DOHH2 (cell line): ENCODE data around the gene WDR5B.

Experiments
- H3F3A ChIP-seq: fragments of 200-600 bp; sonication (generic), shearing (Covaris generic); 2 replicates; pipeline ENCODE4 v1.6.0; 2016; ENCODE audit warnings: antibody characterized with exemption, mild to moderate bottlenecking; ENCODE audit not compliant: control insufficient read depth, insufficient read depth
- H3K27ac ChIP-seq: fragments of 200-600 bp; sonication (generic); 2 replicates; pipeline ENCODE4 v1.5.1; 2014; ENCODE audit warnings: low read depth, mild to moderate bottlenecking, low read length, moderate library complexity
- H3K27me3 ChIP-seq: fragments of 200-600 bp; sonication (generic); 2 replicates; pipeline ENCODE4 v1.6.1; 2014; ENCODE audit warnings: mild to moderate bottlenecking, low read length, mixed read lengths; ENCODE audit not compliant: control insufficient read depth
- H3K36me3 ChIP-seq: fragments of 200-600 bp; sonication (generic); 2 replicates; pipeline ENCODE4 v1.6.1; 2014; ENCODE audit warnings: mild to moderate bottlenecking, low read length, moderate library complexity, mixed read lengths; ENCODE audit not compliant: control insufficient read depth
- H3K4me1 ChIP-seq: fragments of 200-600 bp; sonication (generic); 2 replicates; pipeline ENCODE4 v1.6.1; 2014; ENCODE audit warnings: mild to moderate bottlenecking, low read length, mixed read lengths; ENCODE audit not compliant: control insufficient read depth
- H3K4me2 ChIP-seq: fragments of 200-600 bp; sonication (generic); 2 replicates; pipeline ENCODE4 v1.6.0; 2014; ENCODE audit warnings: mild to moderate bottlenecking, low read length, moderate library complexity
- H3K4me3 ChIP-seq: fragments of 200-600 bp; sonication (generic); 2 replicates; pipeline ENCODE4 v1.5.1; 2014; ENCODE audit warnings: mild to moderate bottlenecking, low read length, mixed read lengths
- H3K79me2 ChIP-seq: fragments of 200-600 bp; sonication (generic); 2 replicates; pipeline ENCODE4 v1.6.1; 2014; ENCODE audit warnings: mild to moderate bottlenecking, low read length, mixed read lengths; ENCODE audit not compliant: control insufficient read depth
- H3K9me2 ChIP-seq: fragments of 200-600 bp; sonication (generic); replicated peaks from 2 replicates; pipeline ENCODE4 v1.6.1; 2014; ENCODE audit warnings: mild to moderate bottlenecking, low read length, mixed read lengths; ENCODE audit not compliant: control insufficient read depth
- H3K9me3 ChIP-seq: fragments of 200-600 bp; sonication (generic); 2 replicates; pipeline ENCODE4 v1.6.1; 2014; ENCODE audit warnings: antibody characterized with exemption, low read length, mixed read lengths; ENCODE audit not compliant: control insufficient read depth, insufficient read depth
- H4K20me1 ChIP-seq: fragments of 200-600 bp; sonication (generic); 2 replicates; pipeline ENCODE4 v1.6.0; 2014; ENCODE audit warnings: low read depth, mild to moderate bottlenecking, antibody characterized with exemption, low read length, moderate library complexity; ENCODE audit not compliant: control insufficient read depth, insufficient read depth
- CTCF ChIP-seq: fragments of 200-600 bp; sonication (generic); IDR thresholded peaks from one replicate; pipeline ENCODE4 v1.5.1; 2014; ENCODE audit warnings: antibody characterized with exemption, mild to moderate bottlenecking, low read depth, low read length; ENCODE audit not compliant: poor library complexity, severe bottlenecking
- EZH2phosphoT487 ChIP-seq: fragments of 200-600 bp; sonication (generic); IDR thresholded peaks from 2 replicates; pipeline ENCODE4 v1.6.1; 2017; ENCODE audit warnings: borderline replicate concordance, mild to moderate bottlenecking, antibody characterized with exemption, low read length, moderate library complexity, mixed read lengths

WDR5B gene

DNA sequence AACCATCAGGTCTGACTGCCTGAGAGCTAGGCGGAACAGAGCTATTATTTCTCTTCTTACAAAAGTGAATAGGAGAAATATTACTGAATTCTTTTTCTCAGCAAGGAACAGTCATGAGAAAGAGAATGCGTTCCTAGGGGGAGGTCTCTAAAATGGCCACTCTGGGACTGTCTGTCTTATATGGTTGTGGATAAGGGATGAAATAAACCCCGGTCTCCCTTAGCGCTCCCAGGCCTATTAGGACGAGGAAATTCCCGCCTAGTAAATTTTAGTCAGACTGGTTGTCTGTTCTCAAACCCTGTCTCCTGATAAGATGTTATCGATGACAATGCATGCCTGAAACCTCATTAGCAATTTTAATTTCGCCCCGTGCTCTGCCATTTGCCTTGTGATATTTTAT is 20.1 kb upstream of the WDR5B start:
- no peaks in the 10 kb centered on the region for H3K27me3 ChIP-seq
- H3K9me2 ChIP-seq: no peaks in the 10 kb centered on the region
- no peak overlapping the region for H3K4me3 ChIP-seq
- H3F3A ChIP-seq: no peaks in the 10 kb centered on the region
- H3K36me3 ChIP-seq: peaks cover 82% of the 10 kb centered on the region
- H3K79me2 ChIP-seq: no peaks in the 10 kb centered on the region
- no peak overlapping the region for H3K4me2 ChIP-seq
- H3K9me3 ChIP-seq: no peaks in the 10 kb centered on the region
- no peaks in the 10 kb centered on the region for H3K4me1 ChIP-seq
- TF ChIP-seq EZH2phosphoT487 (no peak), CTCF (no peak)
- H4K20me1 ChIP-seq: no peaks in the 10 kb centered on the region
- H3K27ac ChIP-seq: no peak overlapping the region

GRCh38 chr3:122430371-122430770 is 14.5 kb upstream of the WDR5B start:
- H3K4me1 ChIP-seq: no peaks in the 10 kb centered on the region
- H3K27ac ChIP-seq: no peak overlapping the region
- H3K4me3 ChIP-seq: no peak overlapping the region
- TF ChIP-seq CTCF (no peak), EZH2phosphoT487 (no peak)
- no peaks in the 10 kb centered on the region for H3K27me3 ChIP-seq
- H3F3A ChIP-seq: no peaks in the 10 kb centered on the region; the same call in 1 of the 2 replicates
- H3K79me2 ChIP-seq: no peaks in the 10 kb centered on the region
- no peaks in the 10 kb centered on the region for H4K20me1 ChIP-seq
- H3K4me2 ChIP-seq: no peak overlapping the region
- H3K36me3 ChIP-seq: peaks cover 68% of the 10 kb centered on the region
- no peaks in the 10 kb centered on the region for H3K9me3 ChIP-seq
- H3K9me2 ChIP-seq: no peaks in the 10 kb centered on the region

GRCh38 chr3:122427857-122428471 is 12.1 kb upstream of the WDR5B start:
- Histone ChIP-seq H3K27me3 (no peaks in the 10 kb centered on the region), H3K9me2 (no peaks in the 10 kb centered on the region), H3F3A (no peaks in the 10 kb centered on the region; the same call in 1 of the 2 replicates), H3K27ac (no peak overlapping the region), H3K79me2 (no peaks in the 10 kb centered on the region; the same call in 1 of the 2 replicates), H3K4me3 (no peak overlapping the region), H3K9me3 (no peaks in the 10 kb centered on the region), H3K4me2 (no peak overlapping the region), H3K36me3 (peaks cover 70% of the 10 kb centered on the region), H4K20me1 (no peaks in the 10 kb centered on the region), H3K4me1 (no peaks in the 10 kb centered on the region)
- no peak for TF ChIP-seq EZH2phosphoT487

- Histone ChIP-seq H3K79me2 (peaks cover 21% of the 10 kb centered on the region), H3F3A (peaks cover 6% of the 10 kb centered on the region; the same call in 1 of the 2 replicates), H3K9me3 (no peaks in the 10 kb centered on the region), H3K27me3 (no peaks in the 10 kb centered on the region), H3K27ac (no peak overlapping the region), H3K4me2 (no peak overlapping the region), H4K20me1 (no peaks in the 10 kb centered on the region), H3K9me2 (no peaks in the 10 kb centered on the region), H3K4me1 (peaks cover 17% of the 10 kb centered on the region), H3K36me3 (peaks cover 42% of the 10 kb centered on the region), H3K4me3 (no peak overlapping the region)
- no peak for TF ChIP-seq CTCF
- no peak for TF ChIP-seq EZH2phosphoT487
Observed at GRCh38 chr3:122421836-122422235, 6.0 kb upstream of the WDR5B start.
